GM12892 (cell line): ENCODE measurements around the gene NCLN.

ENCODE experiments used
- POLR2A ChIP-seq: IDR thresholded peaks from 2 replicates; pipeline ENCODE4 v1.6.1; 2011; ENCODE audit warnings: low read depth, low read length, control low read depth
- POLR2AphosphoS5 ChIP-seq: IDR thresholded peaks from 2 replicates; pipeline ENCODE4 v1.6.1; 2011; ENCODE audit warnings: low read depth, low read length, control low read depth

DNA sequence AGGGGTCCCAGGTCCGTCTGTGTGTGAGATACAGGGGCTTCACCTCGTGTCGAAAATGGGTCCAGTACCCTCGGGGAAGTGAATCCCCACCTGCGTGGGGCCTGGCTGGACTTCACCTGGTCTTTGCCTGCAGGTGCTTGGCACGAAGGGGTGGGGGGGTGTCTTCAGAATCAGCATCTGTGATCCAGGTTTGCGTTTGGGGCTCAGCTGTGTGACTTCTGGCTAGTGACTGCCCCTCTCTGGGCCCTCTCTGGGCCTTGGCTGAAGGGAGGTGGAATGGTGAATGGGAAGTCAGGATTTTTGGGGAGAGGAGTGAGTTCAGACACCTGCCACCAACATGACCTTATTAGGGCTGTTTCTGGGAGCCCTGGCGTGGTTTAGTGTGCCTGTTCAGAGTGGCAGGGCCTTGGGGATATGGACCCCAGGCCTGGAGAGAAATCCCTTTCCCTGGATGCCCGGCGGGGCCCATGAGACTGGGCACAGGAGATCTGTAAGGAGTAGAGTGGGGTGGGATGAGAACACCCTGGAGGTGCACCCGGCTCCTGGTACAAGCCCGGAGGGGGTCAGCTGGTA is 41.4 kb downstream of the NCLN start:
- TF ChIP-seq POLR2A (no peak), POLR2AphosphoS5 (no peak)
